H9 (cell line): ENCODE measurements around the gene HECW1. TPM values are rescaled to one million over a fixed set of nuclear protein-coding genes. Genes with fewer than 3 reads are reported as not detected.

ENCODE experiments used
- DNase-seq: peaks from one replicate; pipeline ENCODE4 v3.0.0-alpha.2; 2017
- H2AFZ ChIP-seq: one replicate; pipeline ENCODE4 v1.6.1; 2013; ENCODE audit warnings: mild to moderate bottlenecking, low read length, control low read depth, moderate library complexity
- H2AK5ac ChIP-seq: 2 replicates; pipeline ENCODE4 v1.6.1; 2013; ENCODE audit warnings: low read length, control low read depth, mixed read lengths; ENCODE audit not compliant: insufficient read length
- H2BK120ac ChIP-seq: one replicate; pipeline ENCODE4 v1.6.1; 2013; ENCODE audit warnings: low read depth, mild to moderate bottlenecking, low read length, control low read depth, inconsistent platforms; ENCODE audit not compliant: poor library complexity, severe bottlenecking
- H2BK12ac ChIP-seq: 2 replicates; pipeline ENCODE4 v1.6.1; 2013; ENCODE audit warnings: low read length, control low read depth, mixed read lengths, low read depth; ENCODE audit not compliant: insufficient read length
- H2BK15ac ChIP-seq: 2 replicates; pipeline ENCODE4 v1.6.1; 2013; ENCODE audit warnings: low read depth, low read length, control low read depth
- H2BK20ac ChIP-seq: one replicate; pipeline ENCODE4 v1.6.1; 2013; ENCODE audit warnings: low read depth, mild to moderate bottlenecking, low read length, control low read depth, inconsistent platforms; ENCODE audit not compliant: poor library complexity, severe bottlenecking
- H2BK5ac ChIP-seq: 2 replicates; pipeline ENCODE4 v1.6.1; 2013; ENCODE audit warnings: low read length, control low read depth, mixed read lengths; ENCODE audit not compliant: insufficient read length
- H3K14ac ChIP-seq: 2 replicates; pipeline ENCODE4 v1.6.1; 2013; ENCODE audit warnings: low read length, control low read depth; ENCODE audit not compliant: insufficient read depth
- H3K18ac ChIP-seq: 2 replicates; pipeline ENCODE4 v1.6.1; 2013; ENCODE audit warnings: low read depth, mild to moderate bottlenecking, mixed read lengths, low read length, control low read depth; ENCODE audit not compliant: insufficient read length
- H3K23ac ChIP-seq: 2 replicates; pipeline ENCODE4 v1.6.1; 2013; ENCODE audit warnings: low read length, control low read depth, mixed read lengths, low read depth; ENCODE audit not compliant: insufficient read length
- H3K23me2 ChIP-seq: 2 replicates; pipeline ENCODE4 v1.6.1; 2013; ENCODE audit warnings: low read depth, mild to moderate bottlenecking, mixed read lengths, low read length, control low read depth; ENCODE audit not compliant: insufficient read length, poor library complexity, severe bottlenecking
- H3K27ac ChIP-seq: 2 replicates; pipeline ENCODE4 v1.5.1; 2013; ENCODE audit warnings: low read length, control low read depth, mixed read lengths, low read depth; ENCODE audit not compliant: insufficient read length
- H3K27me3 ChIP-seq: 2 replicates; pipeline ENCODE4 v1.6.1; 2013; ENCODE audit warnings: low read length, control low read depth, inconsistent platforms; ENCODE audit not compliant: insufficient read depth
- H3K4ac ChIP-seq: 2 replicates; pipeline ENCODE4 v1.6.1; 2013; ENCODE audit warnings: low read depth, mild to moderate bottlenecking, control low read depth, inconsistent platforms, low read length, moderate library complexity
- H3K4me1 ChIP-seq: 2 replicates; pipeline ENCODE4 v1.6.1; 2013; ENCODE audit warnings: low read length, control low read depth, inconsistent platforms; ENCODE audit not compliant: insufficient read depth
- H3K4me2 ChIP-seq: 2 replicates; pipeline ENCODE4 v1.6.1; 2013; ENCODE audit warnings: low read length, control low read depth, mixed read lengths; ENCODE audit not compliant: insufficient read length, insufficient read depth
- H3K56ac ChIP-seq: 2 replicates; pipeline ENCODE4 v1.6.1; 2013; ENCODE audit warnings: low read depth, mild to moderate bottlenecking, mixed read lengths, low read length, control low read depth; ENCODE audit not compliant: insufficient read length
- H3K79me1 ChIP-seq: 2 replicates; pipeline ENCODE4 v1.6.1; 2013; ENCODE audit warnings: low read depth, mild to moderate bottlenecking, moderate library complexity, low read length, control low read depth, inconsistent platforms; ENCODE audit not compliant: insufficient read depth, poor library complexity, severe bottlenecking
- H3K79me2 ChIP-seq: 2 replicates; pipeline ENCODE4 v1.6.1; 2013; ENCODE audit warnings: low read length, control low read depth, inconsistent platforms; ENCODE audit not compliant: insufficient read depth
- H3K9ac ChIP-seq: 2 replicates; pipeline ENCODE4 v1.6.1; 2013; ENCODE audit warnings: low read length, control low read depth, mixed read lengths; ENCODE audit not compliant: insufficient read length; ENCODE audit errors: extremely low read depth
- H3K9me3 ChIP-seq: one replicate; pipeline ENCODE4 v1.6.1; 2013; ENCODE audit warnings: low read depth, low read length, inconsistent platforms; ENCODE audit not compliant: control insufficient read depth
- H3T11ph ChIP-seq: one replicate; pipeline ENCODE4 v1.6.1; 2013; ENCODE audit warnings: mild to moderate bottlenecking, low read length, control low read depth, inconsistent platforms
- H4K20me1 ChIP-seq: one replicate; pipeline ENCODE4 v1.6.1; 2013; ENCODE audit not compliant: control insufficient read depth, insufficient read length, insufficient read depth
- H4K5ac ChIP-seq: 2 replicates; pipeline ENCODE4 v1.6.1; 2013; ENCODE audit warnings: low read depth, mild to moderate bottlenecking, mixed read lengths, low read length, control low read depth; ENCODE audit not compliant: insufficient read length
- H4K8ac ChIP-seq: replicated peaks from 2 replicates; pipeline ENCODE4 v1.6.1; 2013; ENCODE audit warnings: low read length, control low read depth, mixed read lengths, low read depth; ENCODE audit not compliant: insufficient read length
- H4K91ac ChIP-seq: 2 replicates; pipeline ENCODE4 v1.6.1; 2013; ENCODE audit warnings: low read depth, mild to moderate bottlenecking, moderate library complexity, mixed read lengths, low read length, control low read depth; ENCODE audit not compliant: insufficient read length
- H3K27ac Mint-ChIP-seq, 3 experiments: 2 replicates in 2 of 3; 3 replicates in 1 of 3; pipeline ENCODE4 v1.8.0; 2020 to 2021; ENCODE audit warnings: mixed read lengths in 3 of 3, mild to moderate bottlenecking in 1 of 3, moderate library complexity in 1 of 3
- H3K27me3 Mint-ChIP-seq: 2 replicates; pipeline ENCODE4 v1.8.0; 2021; ENCODE audit warnings: low read depth, mild to moderate bottlenecking, moderate library complexity, mixed read lengths
- H3K36me3 Mint-ChIP-seq, 3 experiments: 2 replicates in 2 of 3; 3 replicates in 1 of 3; pipeline ENCODE4 v1.8.0; 2020 to 2021; ENCODE audit warnings: low read depth in 3 of 3, mixed read lengths in 3 of 3; ENCODE audit not compliant: insufficient read depth in 1 of 3
- H3K4me1 Mint-ChIP-seq, 2 experiments: 2 replicates each; pipeline ENCODE4 v1.8.0; 2020; ENCODE audit warnings: mixed read lengths in 2 of 2
- H3K4me3 Mint-ChIP-seq, 2 experiments: 2 replicates in 1 of 2; 3 replicates in 1 of 2; pipeline ENCODE4 v1.8.0; 2020 to 2021; ENCODE audit warnings: mild to moderate bottlenecking in 2 of 2, mixed read lengths in 2 of 2, moderate library complexity in 1 of 2
- H3K9me3 Mint-ChIP-seq, 2 experiments: 2 replicates in 1 of 2; 3 replicates in 1 of 2; pipeline ENCODE4 v1.8.0; 2020; ENCODE audit warnings: mild to moderate bottlenecking in 2 of 2, mixed read lengths in 2 of 2, moderate library complexity in 1 of 2
- WGBS: extraction: QIAGEN DNeasy Blood & Tissue Kit; methylation state at CpG from one replicate; pipeline ENCODE4 v1.1.7; 2013; ENCODE audit warnings: missing lambda C conversion rate, low lambda C conversion rate, mixed read lengths; ENCODE audit not compliant: insufficient read length; ENCODE audit errors: extremely low coverage; 5-methylcytosine and 5-hydroxymethylcytosine counted together
- total RNA-seq: library from RNA; stranded (reverse); gene quantifications from 2 replicates; pipeline ENCODE4 v1.2.1, GENCODE V29; 2021
- TF ChIP-seq, protein P1 (sequence below): fragments of 200-600 bp; sonication (generic); conservative IDR thresholded peaks from 3 replicates; pipeline ENCODE4 v1.8.0; 2021; ENCODE audit warnings: antibody characterized with exemption, mild to moderate bottlenecking

Gene HECW1
- total RNA-seq, 1 experiment from 2014 or later, result 5.0 TPM

DNA sequence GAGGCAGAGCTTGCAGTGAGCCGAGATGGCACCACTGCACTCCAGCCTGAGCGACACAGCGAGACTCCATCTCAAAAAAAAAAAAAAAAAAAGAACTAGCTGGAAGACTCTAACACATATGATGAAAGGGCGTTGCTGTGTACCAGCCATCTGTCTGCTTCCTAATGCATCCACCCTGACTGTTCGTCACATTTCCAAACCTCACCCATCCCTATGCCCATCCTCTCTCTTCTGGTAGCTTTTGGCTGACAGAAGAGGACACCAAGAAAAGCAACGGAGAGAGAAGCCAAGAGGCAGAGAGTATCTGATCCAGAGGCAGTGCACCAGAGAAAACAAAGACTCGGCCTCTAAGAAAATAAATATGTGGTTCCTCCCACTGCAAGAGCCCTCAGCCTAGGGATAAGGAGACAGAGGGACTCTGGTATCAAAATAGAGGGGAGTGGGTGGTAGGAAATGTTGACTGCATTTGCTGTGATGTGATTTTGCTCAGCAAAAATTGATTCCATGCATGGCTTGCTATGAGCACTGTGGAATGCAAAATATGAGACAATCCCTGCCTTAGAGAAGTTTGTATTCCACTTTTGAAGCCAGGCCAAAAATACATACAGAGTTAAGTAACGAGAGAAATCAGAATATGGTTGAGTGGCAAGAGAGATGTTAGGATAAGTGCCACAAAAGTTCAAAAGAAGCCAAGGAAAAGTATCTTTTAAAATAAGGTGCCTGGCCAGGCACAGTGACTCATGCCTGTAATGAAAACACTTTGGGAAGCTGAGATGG, 369.6 kb downstream of the HECW1 start:
- no CpG with 5 or more reads among the region's 8 CpGs for WGBS
- H3K4me2 ChIP-seq, result no peak overlapping the region
- peaks cover 13% of the 10 kb centered on the region in 2 experiments for H3K9me3 Mint-ChIP-seq

More for the DNA sequence above, 369.6 kb downstream of the HECW1 start:
- no peak overlapping the region for H3K14ac ChIP-seq
- H3K4me1 ChIP-seq, result no peaks in the 10 kb centered on the region
- TF ChIP-seq, protein P1, sequence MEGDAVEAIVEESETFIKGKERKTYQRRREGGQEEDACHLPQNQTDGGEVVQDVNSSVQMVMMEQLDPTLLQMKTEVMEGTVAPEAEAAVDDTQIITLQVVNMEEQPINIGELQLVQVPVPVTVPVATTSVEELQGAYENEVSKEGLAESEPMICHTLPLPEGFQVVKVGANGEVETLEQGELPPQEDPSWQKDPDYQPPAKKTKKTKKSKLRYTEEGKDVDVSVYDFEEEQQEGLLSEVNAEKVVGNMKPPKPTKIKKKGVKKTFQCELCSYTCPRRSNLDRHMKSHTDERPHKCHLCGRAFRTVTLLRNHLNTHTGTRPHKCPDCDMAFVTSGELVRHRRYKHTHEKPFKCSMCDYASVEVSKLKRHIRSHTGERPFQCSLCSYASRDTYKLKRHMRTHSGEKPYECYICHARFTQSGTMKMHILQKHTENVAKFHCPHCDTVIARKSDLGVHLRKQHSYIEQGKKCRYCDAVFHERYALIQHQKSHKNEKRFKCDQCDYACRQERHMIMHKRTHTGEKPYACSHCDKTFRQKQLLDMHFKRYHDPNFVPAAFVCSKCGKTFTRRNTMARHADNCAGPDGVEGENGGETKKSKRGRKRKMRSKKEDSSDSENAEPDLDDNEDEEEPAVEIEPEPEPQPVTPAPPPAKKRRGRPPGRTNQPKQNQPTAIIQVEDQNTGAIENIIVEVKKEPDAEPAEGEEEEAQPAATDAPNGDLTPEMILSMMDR, result no peak
- H3K18ac ChIP-seq, result no peak overlapping the region
- no peak overlapping the region for H2BK5ac ChIP-seq
- no peak for DNase-seq
- no peak overlapping the region for H2BK20ac ChIP-seq
- Mint-ChIP-seq H3K27me3 (no peaks in the 10 kb centered on the region), H3K27ac (no peak overlapping the region; a peak in 1 of 7 replicates), H3K4me1 (peaks cover 0 to 5% of the 10 kb centered on the region in 2 experiments; a peak in 2 of 4 replicates), H3K4me3 (no peak overlapping the region), H3K36me3 (peaks cover 12 to 16% (median 14%) of the 10 kb centered on the region in 3 experiments)
- no peak overlapping the region for H3K9ac ChIP-seq
- no peak overlapping the region for H2BK120ac ChIP-seq
- H3K23ac ChIP-seq, result no peak overlapping the region
- H2AK5ac ChIP-seq, result no peak overlapping the region
- no peaks in the 10 kb centered on the region for H3K79me2 ChIP-seq
- no peaks in the 10 kb centered on the region for H3K79me1 ChIP-seq
- H4K20me1 ChIP-seq, result no peaks in the 10 kb centered on the region
- H4K8ac ChIP-seq, result no peak overlapping the region
- no peak overlapping the region for H4K91ac ChIP-seq
- no peaks in the 10 kb centered on the region for H3K9me3 ChIP-seq
- H3K23me2 ChIP-seq, result no peaks in the 10 kb centered on the region
- H4K5ac ChIP-seq, result no peak overlapping the region
- H3K56ac ChIP-seq, result no peak overlapping the region
- no peak overlapping the region for H2BK12ac ChIP-seq
- no peak overlapping the region for H3T11ph ChIP-seq
- H3K27ac ChIP-seq, result no peak overlapping the region
- H2AFZ ChIP-seq, result no peak overlapping the region
- no peak overlapping the region for H3K4ac ChIP-seq
- no peaks in the 10 kb centered on the region for H3K27me3 ChIP-seq
- H2BK15ac ChIP-seq, result no peak overlapping the region
